Nephron (organoid): Measurements from ENCODE around the gene AHNAK.
"Not testable (repeated sequence)": the region's sequence is repeated elsewhere in the genome, so short reads cannot be mapped to it uniquely, and the experiment has no call there.

Source experiments
- H3K27ac Mint-ChIP-seq, 3 experiments: 2 replicates each; pipeline ENCODE4 v1.8.0; 2020; ENCODE audit warnings: mixed read lengths in 3 of 3, mild to moderate bottlenecking in 2 of 3, moderate library complexity in 1 of 3
- H3K27me3 Mint-ChIP-seq: 2 replicates; pipeline ENCODE4 v1.8.0; 2021; ENCODE audit warnings: low read depth, mild to moderate bottlenecking, moderate library complexity, mixed read lengths
- H3K36me3 Mint-ChIP-seq: 2 replicates; pipeline ENCODE4 v1.8.0; 2020; ENCODE audit warnings: low read depth, mixed read lengths
- H3K4me1 Mint-ChIP-seq: 2 replicates; pipeline ENCODE4 v1.8.0; 2020; ENCODE audit warnings: mixed read lengths
- H3K4me3 Mint-ChIP-seq, 3 experiments: 2 replicates each; pipeline ENCODE4 v1.8.0; 2020; ENCODE audit warnings: mild to moderate bottlenecking in 3 of 3, mixed read lengths in 3 of 3, moderate library complexity in 2 of 3
- H3K9me3 Mint-ChIP-seq: 2 replicates; pipeline ENCODE4 v1.8.0; 2020; ENCODE audit warnings: mixed read lengths
- CTCF ChIP-seq, 3 experiments: fragments of 200-600 bp; sonication (generic); IDR thresholded peaks; one replicate each; pipeline ENCODE4 v1.5.0; 2021; ENCODE audit warnings: antibody characterized with exemption in 3 of 3; ENCODE audit not compliant: unreplicated experiment in 3 of 3

AHNAK gene

GRCh38 chr11:62501432-62501891, 45.1 kb downstream of the AHNAK start:
- peaks cover 56% of the 10 kb centered on the region for H3K27me3 Mint-ChIP-seq
- H3K9me3 Mint-ChIP-seq, result no peaks in the 10 kb centered on the region
- peak overlapping the region in 1 of 3 experiments; percentile 39 for H3K27ac Mint-ChIP-seq
- peaks cover 40% of the 10 kb centered on the region for H3K4me1 Mint-ChIP-seq
- H3K4me3 Mint-ChIP-seq, result no peak overlapping the region
- H3K36me3 Mint-ChIP-seq, result no peaks in the 10 kb centered on the region
- TF ChIP-seq CTCF (IDR thresholded peaks at IDR 0.05; ENCODE audit: unreplicated experiment in 3 of 3), result no peak

- peaks cover 38% of the 10 kb centered on the region for H3K4me1 Mint-ChIP-seq
- no peak for TF ChIP-seq CTCF (IDR thresholded peaks at IDR 0.05; ENCODE audit: unreplicated experiment in 3 of 3)
- peaks cover 51% of the 10 kb centered on the region for H3K27me3 Mint-ChIP-seq
- no peak overlapping the region for H3K4me3 Mint-ChIP-seq
- H3K36me3 Mint-ChIP-seq, result no peaks in the 10 kb centered on the region
- H3K27ac Mint-ChIP-seq, result peak overlapping the region in 1 of 3 experiments; percentile 47
- no peaks in the 10 kb centered on the region for H3K9me3 Mint-ChIP-seq
These were observed 46.0 kb downstream of the AHNAK start for GRCh38 chr11:62500650-62501030.

GRCh38 chr11:62499944-62500649, 46.5 kb downstream of the AHNAK start:
- H3K36me3 Mint-ChIP-seq, result no peaks in the 10 kb centered on the region
- H3K9me3 Mint-ChIP-seq, result no peaks in the 10 kb centered on the region
- H3K27ac Mint-ChIP-seq, result peak overlapping the region in 1 of 3 experiments; percentile 47
- peaks cover 32% of the 10 kb centered on the region for H3K4me1 Mint-ChIP-seq
- no peak for TF ChIP-seq CTCF (IDR thresholded peaks at IDR 0.05; ENCODE audit: unreplicated experiment in 3 of 3)
- no peak overlapping the region for H3K4me3 Mint-ChIP-seq
- peaks cover 45% of the 10 kb centered on the region for H3K27me3 Mint-ChIP-seq

GRCh38 chr11:62499311-62499943, 47.2 kb downstream of the AHNAK start:
- peaks cover 39% of the 10 kb centered on the region for H3K27me3 Mint-ChIP-seq
- H3K36me3 Mint-ChIP-seq, H3K4me3 Mint-ChIP-seq, H3K27ac Mint-ChIP-seq, H3K9me3 Mint-ChIP-seq: not testable (repeated sequence)
- H3K4me1 Mint-ChIP-seq, result peaks cover 29% of the 10 kb centered on the region

DNA sequence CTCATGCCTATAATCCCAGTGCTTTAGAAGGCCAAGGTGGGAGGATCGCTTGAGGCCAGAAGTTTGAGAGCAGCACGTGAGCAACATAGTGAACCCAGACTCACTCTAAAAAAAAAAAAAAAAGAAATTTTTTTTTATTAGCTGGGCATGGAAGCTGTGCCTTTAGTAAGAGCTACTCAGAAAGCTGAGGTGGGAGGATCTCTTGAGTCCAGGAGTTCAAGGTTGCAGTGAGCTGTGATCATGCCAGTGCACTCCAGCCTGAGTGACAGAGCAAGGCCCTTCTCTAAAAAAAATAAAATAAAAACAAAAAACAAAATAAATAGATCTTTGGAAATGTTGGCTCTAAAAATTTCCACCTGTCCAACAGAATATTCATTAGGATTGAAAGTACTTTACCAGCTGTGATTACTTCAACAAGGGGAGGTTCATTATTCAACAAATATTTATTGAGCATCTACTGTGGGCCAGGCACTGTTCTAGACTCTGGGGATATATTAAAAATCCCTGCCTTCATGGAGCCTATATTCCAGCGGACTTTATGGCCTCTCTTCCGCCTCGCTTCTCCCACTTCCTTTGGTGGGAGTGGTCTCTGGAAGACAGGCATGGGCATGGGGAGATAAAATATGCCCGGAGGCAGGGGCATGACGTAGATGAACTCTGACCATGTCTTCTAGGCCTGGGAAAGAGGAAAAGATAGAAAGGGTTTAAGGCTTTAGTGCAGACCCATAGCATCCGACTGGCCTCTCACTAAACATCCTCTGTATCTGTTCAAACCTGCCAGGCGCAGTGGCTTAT, 47.9 kb downstream of the AHNAK start:
- Mint-ChIP-seq H3K36me3 (no peaks in the 10 kb centered on the region), H3K9me3 (no peaks in the 10 kb centered on the region), H3K4me1 (peaks cover 29% of the 10 kb centered on the region), H3K27me3 (peaks cover 31% of the 10 kb centered on the region), H3K27ac (no peak overlapping the region), H3K4me3 (no peak overlapping the region)
- no peak for TF ChIP-seq CTCF (IDR thresholded peaks at IDR 0.05; ENCODE audit: unreplicated experiment in 3 of 3)

DNA sequence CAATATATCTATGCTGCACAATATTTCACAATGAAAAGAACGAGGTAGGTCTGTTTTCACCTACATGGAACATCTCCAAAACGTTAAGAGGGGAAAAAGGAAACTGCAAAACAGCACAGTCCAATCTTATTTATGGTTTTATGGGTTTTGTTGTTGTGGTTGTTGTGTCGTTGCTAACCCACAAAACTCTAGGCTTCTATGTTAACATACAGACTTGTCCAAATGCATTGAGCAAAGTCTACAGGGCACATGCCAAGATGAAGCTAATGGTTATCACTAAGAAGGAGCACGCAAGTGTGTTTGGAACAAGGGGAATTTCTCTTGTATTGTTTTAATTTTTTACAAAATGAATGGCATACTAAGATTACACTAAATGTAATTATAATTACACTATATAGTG, 48.6 kb downstream of the AHNAK start:
- Mint-ChIP-seq H3K27ac (no peak overlapping the region), H3K36me3 (no peaks in the 10 kb centered on the region), H3K4me1 (peaks cover 29% of the 10 kb centered on the region), H3K27me3 (peaks cover 30% of the 10 kb centered on the region), H3K4me3 (no peak overlapping the region), H3K9me3 (no peaks in the 10 kb centered on the region)
- no peak for TF ChIP-seq CTCF (IDR thresholded peaks at IDR 0.05; ENCODE audit: unreplicated experiment in 3 of 3)
